ENCODE measurements around the gene DNAH7. TPM values are rescaled to one million over a fixed set of nuclear protein-coding genes. Genes with fewer than 3 reads are reported as not detected.

Gene DNAH7
- total and polyA plus RNA-seq, 3 donors from 2014 or later = 14.9 to 27.1 (median 25.8) TPM

DNA sequence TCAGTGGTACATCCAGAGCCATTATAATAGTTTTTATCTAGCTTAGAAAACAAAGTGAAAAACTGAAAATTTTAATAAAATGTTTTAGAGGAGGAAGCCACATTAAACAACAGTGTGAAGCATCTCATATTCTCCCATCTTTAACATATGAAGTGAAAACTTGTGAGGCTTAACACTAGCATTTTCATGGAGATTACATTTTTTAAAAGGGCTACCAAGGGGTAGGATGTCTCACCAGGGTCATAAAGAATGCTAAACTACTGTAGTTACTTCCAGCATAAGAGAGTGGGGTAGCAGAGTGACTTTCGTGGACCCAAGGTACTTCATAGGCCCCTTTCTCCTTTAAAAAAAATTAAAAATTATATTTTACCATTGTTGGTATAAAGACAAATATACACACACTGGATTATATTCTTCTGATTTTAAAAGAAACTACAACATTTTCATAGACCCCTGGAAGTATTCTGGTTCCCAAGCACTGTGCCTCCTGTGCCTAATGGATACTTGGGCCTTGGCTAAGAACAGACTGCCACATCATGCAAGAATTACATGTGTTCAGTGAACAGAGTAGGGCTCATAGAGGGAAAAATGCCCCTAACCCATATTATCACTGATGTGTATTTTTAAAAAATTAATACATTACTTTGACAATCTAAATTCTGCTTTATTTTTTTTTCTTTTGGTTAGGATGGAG, 263.2 kb downstream of the DNAH7 start:
- TF ChIP-seq POLR2A (IDR thresholded peaks at IDR 0.05) (no peak), CTCF (IDR thresholded peaks at IDR 0.05) (no peak)
- Histone ChIP-seq H3K4me1 (no peaks in the 10 kb centered on the region), H3K36me3 (ENCODE audit: low read depth, missing control alignments) (no peaks in the 10 kb centered on the region), H3K27me3 (no peaks in the 10 kb centered on the region), H3K27ac (no peak overlapping the region), H3K4me3 (no peak overlapping the region), H3K9me3 (no peaks in the 10 kb centered on the region)
- no peak for DNase-seq
- WGBS, 2 donors = 89 to 95% methylated on average over 1 of the region's 1 CpG
- intact Hi-C loops (cut with DNase I; ENCODE audit: low total_unique reads) = no loop called here

DNA sequence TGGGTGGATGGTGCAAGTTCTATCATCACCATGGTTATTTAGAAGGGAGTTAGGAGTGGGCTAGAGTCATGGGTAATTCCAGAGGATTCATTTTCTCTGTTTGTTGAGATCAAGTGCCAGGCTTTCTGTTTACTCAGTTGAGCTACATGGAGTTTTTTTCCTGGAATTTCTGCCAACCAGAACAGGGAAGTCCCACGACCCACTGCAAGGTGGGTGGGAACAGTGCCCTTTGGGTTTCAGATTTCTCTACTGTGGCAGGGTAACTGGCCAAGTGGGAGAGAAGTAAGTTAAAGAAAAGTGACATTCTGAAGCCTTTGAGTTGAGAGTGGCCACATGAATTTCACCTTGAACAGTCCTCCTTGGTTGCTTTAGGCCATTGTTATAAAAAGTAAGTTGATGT, 272.8 kb downstream of the DNAH7 start:
- Histone ChIP-seq H3K9me3 (no peaks in the 10 kb centered on the region), H3K27ac (no peak overlapping the region), H3K4me3 (no peak overlapping the region), H3K36me3 (ENCODE audit: low read depth, missing control alignments) (no peaks in the 10 kb centered on the region), H3K27me3 (no peaks in the 10 kb centered on the region), H3K4me1 (no peaks in the 10 kb centered on the region)
- TF ChIP-seq POLR2A (IDR thresholded peaks at IDR 0.05) (no peak), CTCF (IDR thresholded peaks at IDR 0.05) (no peak)
- WGBS, 2 donors = 71 to 86% methylated on average over 1 of the region's 1 CpG
- DNase-seq = no peak
- intact Hi-C loops (cut with DNase I; ENCODE audit: low total_unique reads) = no loop called here

GRCh38 chr2:195793881-195794280, 274.8 kb downstream of the DNAH7 start:
- WGBS, 2 donors = 78 to 79% methylated on average over 2 of the region's 2 CpGs
- no peaks in the 10 kb centered on the region for H3K9me3 ChIP-seq
- intact Hi-C loops (cut with DNase I; ENCODE audit: low total_unique reads) = no loop called here
- H3K27ac ChIP-seq = no peak overlapping the region
- no peak for TF ChIP-seq POLR2A (IDR thresholded peaks at IDR 0.05)
- TF ChIP-seq CTCF (IDR thresholded peaks at IDR 0.05) = no peak
- H3K36me3 ChIP-seq (ENCODE audit: low read depth, missing control alignments) = no peaks in the 10 kb centered on the region
- H3K27me3 ChIP-seq = no peaks in the 10 kb centered on the region
- H3K4me3 ChIP-seq = no peak overlapping the region
- DNase-seq = no peak
- no peaks in the 10 kb centered on the region for H3K4me1 ChIP-seq

DNA sequence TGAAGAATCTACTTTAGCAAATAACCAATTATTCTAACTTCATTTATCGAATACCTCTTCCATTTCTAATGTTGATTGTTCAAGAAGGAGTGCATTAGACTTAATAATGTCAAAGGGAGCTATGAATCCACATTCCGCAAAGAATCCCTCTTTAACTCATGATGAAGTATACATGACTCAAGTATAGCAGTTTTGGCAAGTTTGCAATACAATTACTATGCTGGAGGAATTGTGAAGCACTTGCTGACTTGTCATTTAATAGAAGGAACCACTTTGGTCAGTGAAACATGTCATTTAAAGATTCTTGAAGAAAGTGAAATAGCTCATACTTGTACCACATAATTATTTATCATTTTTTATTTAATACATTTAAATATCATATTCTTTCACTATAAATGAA, 286.5 kb downstream of the DNAH7 start:
- H3K9me3 ChIP-seq = no peaks in the 10 kb centered on the region
- H3K36me3 ChIP-seq (ENCODE audit: low read depth, missing control alignments) = no peaks in the 10 kb centered on the region
- H3K4me3 ChIP-seq = no peak overlapping the region
- TF ChIP-seq POLR2A (IDR thresholded peaks at IDR 0.05) = no peak
- no peak for TF ChIP-seq CTCF (IDR thresholded peaks at IDR 0.05)
- no peak overlapping the region for H3K27ac ChIP-seq
- H3K4me1 ChIP-seq = no peaks in the 10 kb centered on the region
- intact Hi-C loops (cut with DNase I; ENCODE audit: low total_unique reads) = no loop called here
- no peaks in the 10 kb centered on the region for H3K27me3 ChIP-seq
- WGBS, 2 donors = 81 to 99% methylated on average over 2 of the region's 2 CpGs
- no peak for DNase-seq

DNA sequence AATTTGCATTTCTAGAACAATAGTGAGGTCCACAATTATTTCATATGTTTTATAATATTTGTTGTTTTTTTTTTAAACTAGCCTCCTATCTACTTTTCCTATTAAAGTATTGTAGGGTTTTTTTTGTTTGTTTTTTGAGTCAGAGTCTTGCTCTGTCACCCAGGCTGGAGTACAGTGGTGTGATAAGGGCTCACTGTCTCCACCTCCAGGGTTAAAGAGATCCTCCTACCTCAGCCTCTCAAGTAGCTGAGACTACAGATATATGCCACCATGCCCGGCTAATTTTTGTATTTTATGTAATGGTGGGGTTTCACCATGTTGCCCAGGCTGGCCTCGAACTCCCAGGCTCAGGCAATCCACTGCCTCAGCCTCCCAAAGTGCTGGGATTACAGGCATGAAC, 289.1 kb downstream of the DNAH7 start:
- 87 to 88% methylated on average over 2 of the region's 2 CpGs for WGBS, 2 donors
- no peaks in the 10 kb centered on the region for H3K27me3 ChIP-seq
- H3K9me3 ChIP-seq = no peaks in the 10 kb centered on the region
- H3K4me1 ChIP-seq = no peaks in the 10 kb centered on the region
- DNase-seq = no peak
- no peak overlapping the region for H3K4me3 ChIP-seq
- H3K27ac ChIP-seq = no peak overlapping the region
- TF ChIP-seq CTCF (IDR thresholded peaks at IDR 0.05) = no peak
- intact Hi-C loops (cut with DNase I; ENCODE audit: low total_unique reads) = no loop called here
- no peaks in the 10 kb centered on the region for H3K36me3 ChIP-seq (ENCODE audit: low read depth, missing control alignments)

Measured in testis (tissue), 3 donors.